Measurements from ENCODE around the gene CD300E. TPM values are rescaled to one million over a fixed set of nuclear protein-coding genes. Genes with fewer than 3 reads are reported as not detected.

Gene CD300E
- total RNA-seq: not detected

DNA sequence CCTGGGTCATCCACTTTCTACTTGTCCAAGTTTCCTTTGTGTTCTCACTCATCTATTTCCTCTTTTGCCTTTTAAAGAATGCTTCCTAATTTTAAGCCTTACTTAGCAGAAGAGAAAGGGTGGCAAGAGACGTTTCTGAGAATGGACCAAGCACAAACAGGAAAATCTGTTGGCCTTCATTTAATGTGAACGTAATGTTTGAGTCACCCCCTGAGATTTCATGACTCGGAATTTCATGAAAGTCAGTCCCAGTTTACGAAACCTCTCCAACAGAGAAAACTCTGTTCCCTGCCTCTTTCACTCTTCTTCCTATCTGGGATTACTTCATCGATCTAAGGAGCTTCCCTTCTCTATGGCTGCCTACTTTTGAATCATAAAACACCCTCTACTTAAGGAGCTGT is at the start of gene CD300E:
Gene CD300E (minus strand): TSS at position 46 of the 401 bp plus-strand sequence. CDS start 117 bp downstream, outside the sequence.
- ATAC-seq (replicated peaks in 1 of 2) (no peak), DNase-seq (no peak)
- no peak within 1 kb of the TSS for H3K27ac Mint-ChIP-seq
- peaks cover 55% of the 10 kb centered on the region for H3K27me3 Mint-ChIP-seq (ENCODE audit: low read depth)
- no peak within 1 kb of the TSS for H3K4me3 Mint-ChIP-seq
- H3K4me1 Mint-ChIP-seq (ENCODE audit: low read depth): no peaks in the 10 kb centered on the region
- H3K9me3 Mint-ChIP-seq: peaks cover 0 to 1% of the 10 kb centered on the region in 2 donors
- H3K36me3 Mint-ChIP-seq (ENCODE audit: insufficient read depth in 2 of 2): no peaks in the 10 kb centered on the region

GRCh38 chr17:74671031-74671771 is 47.7 kb upstream of the CD300E start:
- ATAC-seq (replicated peaks in 1 of 2) (peak; percentile 84 to 86), DNase-seq (peak; percentile 75)
- H3K4me3 Mint-ChIP-seq: peak overlapping the region in 1 of 2 donors; percentile 2
- H3K27ac Mint-ChIP-seq: no peak overlapping the region
- peaks cover 4% of the 10 kb centered on the region for H3K4me1 Mint-ChIP-seq (ENCODE audit: low read depth)
- no peaks in the 10 kb centered on the region for H3K36me3 Mint-ChIP-seq (ENCODE audit: insufficient read depth in 2 of 2)
- peaks cover 54% of the 10 kb centered on the region for H3K27me3 Mint-ChIP-seq (ENCODE audit: low read depth)
- H3K9me3 Mint-ChIP-seq: no peaks in the 10 kb centered on the region

DNA sequence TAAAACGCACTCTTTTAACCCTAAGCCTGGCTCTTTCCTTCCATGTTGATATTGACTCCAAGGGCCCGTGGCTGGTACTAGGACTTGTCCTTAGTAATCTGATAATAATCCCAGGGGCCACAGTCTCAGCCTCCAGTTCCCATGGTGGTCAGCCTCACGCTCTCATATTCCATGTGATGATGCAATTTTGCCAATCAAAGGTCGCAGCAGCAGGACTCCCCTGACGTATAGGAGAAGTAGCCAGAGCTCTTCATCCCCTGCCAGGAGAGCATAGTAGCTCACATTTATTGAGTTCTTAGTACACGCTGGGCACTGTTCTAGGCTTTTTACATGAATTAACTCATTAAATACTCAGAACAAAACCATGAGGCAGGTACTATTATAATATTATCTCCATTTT is 46.8 kb upstream of the CD300E start:
- DNase-seq: no peak
- ATAC-seq (replicated peaks in 1 of 2): no peak
- peaks cover 54% of the 10 kb centered on the region for H3K27me3 Mint-ChIP-seq (ENCODE audit: low read depth)
- H3K4me1 Mint-ChIP-seq (ENCODE audit: low read depth): peaks cover 4% of the 10 kb centered on the region
- H3K36me3 Mint-ChIP-seq (ENCODE audit: insufficient read depth in 2 of 2): no peaks in the 10 kb centered on the region
- no peak overlapping the region for H3K4me3 Mint-ChIP-seq
- no peaks in the 10 kb centered on the region for H3K9me3 Mint-ChIP-seq
- H3K27ac Mint-ChIP-seq: no peak overlapping the region

DNA sequence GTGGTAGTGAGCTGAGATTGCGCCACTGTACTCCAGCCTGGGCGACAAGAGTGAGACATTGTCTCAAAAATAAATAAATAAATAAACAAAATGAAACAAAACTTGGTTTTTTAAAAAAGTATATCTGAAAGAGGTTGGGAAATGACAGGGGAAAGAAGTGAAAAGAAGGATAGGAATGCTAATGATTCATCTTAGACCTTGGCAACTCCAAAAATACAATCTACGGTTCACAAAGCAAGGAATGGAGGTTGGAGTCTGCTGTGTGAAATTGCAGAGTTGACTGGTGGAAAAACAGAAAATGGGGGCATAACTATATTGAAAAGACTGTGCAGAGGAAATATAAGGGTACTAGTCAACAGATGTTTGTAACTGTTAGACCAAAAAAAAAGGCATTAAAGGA is 40.0 kb upstream of the CD300E start:
- Mint-ChIP-seq H3K36me3 (ENCODE audit: insufficient read depth in 2 of 2) (no peaks in the 10 kb centered on the region), H3K4me3 (no peak overlapping the region), H3K4me1 (ENCODE audit: low read depth) (no peaks in the 10 kb centered on the region), H3K27me3 (ENCODE audit: low read depth) (peaks cover 41% of the 10 kb centered on the region), H3K27ac (no peak overlapping the region), H3K9me3 (no peaks in the 10 kb centered on the region)
- no peak for ATAC-seq (replicated peaks in 1 of 2)
- no peak for DNase-seq

GRCh38 chr17:74659889-74660288 is 36.4 kb upstream of the CD300E start:
- Mint-ChIP-seq H3K4me3 (no peak overlapping the region), H3K27me3 (ENCODE audit: low read depth) (peaks cover 38% of the 10 kb centered on the region), H3K27ac (no peak overlapping the region), H3K36me3 (ENCODE audit: insufficient read depth in 2 of 2) (no peaks in the 10 kb centered on the region), H3K4me1 (ENCODE audit: low read depth) (peaks cover 8% of the 10 kb centered on the region), H3K9me3 (no peaks in the 10 kb centered on the region)
- ATAC-seq (replicated peaks in 1 of 2): no peak
- DNase-seq: no peak

- H3K36me3 Mint-ChIP-seq (ENCODE audit: insufficient read depth in 2 of 2): no peaks in the 10 kb centered on the region
- no peak for ATAC-seq (replicated peaks in 1 of 2)
- H3K4me1 Mint-ChIP-seq (ENCODE audit: low read depth): peaks cover 8% of the 10 kb centered on the region
- no peak overlapping the region for H3K27ac Mint-ChIP-seq
- H3K4me3 Mint-ChIP-seq: no peak overlapping the region
- no peaks in the 10 kb centered on the region for H3K9me3 Mint-ChIP-seq
- DNase-seq: no peak
- peaks cover 28% of the 10 kb centered on the region for H3K27me3 Mint-ChIP-seq (ENCODE audit: low read depth)
Measured at GRCh38 chr17:74658620-74659019, 35.1 kb upstream of the CD300E start.

DNA sequence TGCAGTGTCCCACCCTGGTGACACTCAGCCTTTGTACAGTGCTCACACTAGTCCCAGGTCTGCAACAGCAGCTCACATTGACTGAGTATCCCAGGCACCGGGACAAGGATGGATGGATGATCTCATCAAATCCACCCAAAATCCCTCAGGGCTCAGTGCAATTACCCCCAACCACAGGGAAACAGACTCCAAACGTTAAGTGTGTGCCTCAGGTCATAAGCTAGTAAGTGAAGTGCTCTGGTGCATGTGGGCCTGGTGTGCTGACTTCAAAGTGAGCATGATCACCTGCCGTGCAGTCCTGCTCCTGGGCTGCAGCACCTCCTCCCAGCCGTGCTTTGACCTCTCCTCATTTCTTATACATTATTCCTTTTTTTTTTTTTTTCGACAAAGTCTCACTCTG is 31.2 kb upstream of the CD300E start:
- Mint-ChIP-seq H3K36me3 (ENCODE audit: insufficient read depth in 2 of 2) (no peaks in the 10 kb centered on the region), H3K9me3 (no peaks in the 10 kb centered on the region), H3K27ac (no peak overlapping the region), H3K4me3 (no peak overlapping the region), H3K4me1 (ENCODE audit: low read depth) (peaks cover 8% of the 10 kb centered on the region), H3K27me3 (ENCODE audit: low read depth) (peaks cover 37% of the 10 kb centered on the region)
- DNase-seq (no peak), ATAC-seq (replicated peaks in 1 of 2) (no peak)

GRCh38 chr17:74652020-74652419 is 28.5 kb upstream of the CD300E start:
- no peak overlapping the region for H3K4me3 Mint-ChIP-seq
- H3K36me3 Mint-ChIP-seq (ENCODE audit: insufficient read depth in 2 of 2): no peaks in the 10 kb centered on the region
- peaks cover 26% of the 10 kb centered on the region for H3K27me3 Mint-ChIP-seq (ENCODE audit: low read depth)
- H3K4me1 Mint-ChIP-seq (ENCODE audit: low read depth): peaks cover under 1% of the 10 kb centered on the region
- no peak overlapping the region for H3K27ac Mint-ChIP-seq
- DNase-seq (no peak), ATAC-seq (replicated peaks in 1 of 2) (no peak)
- H3K9me3 Mint-ChIP-seq: no peaks in the 10 kb centered on the region

- H3K27ac Mint-ChIP-seq: no peak overlapping the region
- H3K27me3 Mint-ChIP-seq (ENCODE audit: low read depth): peaks cover 32% of the 10 kb centered on the region
- no peak for ATAC-seq (replicated peaks in 1 of 2)
- H3K4me1 Mint-ChIP-seq (ENCODE audit: low read depth): no peaks in the 10 kb centered on the region
- no peaks in the 10 kb centered on the region for H3K9me3 Mint-ChIP-seq
- DNase-seq: no peak
- H3K36me3 Mint-ChIP-seq (ENCODE audit: insufficient read depth in 2 of 2): no peaks in the 10 kb centered on the region
- H3K4me3 Mint-ChIP-seq: no peak overlapping the region
Measured at GRCh38 chr17:74649909-74650308, 26.4 kb upstream of the CD300E start.

GRCh38 chr17:74647871-74648672 is 24.5 kb upstream of the CD300E start:
- no peaks in the 10 kb centered on the region for H3K36me3 Mint-ChIP-seq (ENCODE audit: insufficient read depth in 2 of 2)
- no peak overlapping the region for H3K4me3 Mint-ChIP-seq
- DNase-seq: no peak
- ATAC-seq (replicated peaks in 1 of 2): no peak
- H3K4me1 Mint-ChIP-seq (ENCODE audit: low read depth): no peaks in the 10 kb centered on the region
- no peaks in the 10 kb centered on the region for H3K9me3 Mint-ChIP-seq
- H3K27ac Mint-ChIP-seq: no peak overlapping the region
- peaks cover 39% of the 10 kb centered on the region for H3K27me3 Mint-ChIP-seq (ENCODE audit: low read depth)

GRCh38 chr17:74646231-74646630 is 22.7 kb upstream of the CD300E start:
- Mint-ChIP-seq H3K4me3 (no peak overlapping the region), H3K36me3 (ENCODE audit: insufficient read depth in 2 of 2) (no peaks in the 10 kb centered on the region), H3K9me3 (no peaks in the 10 kb centered on the region), H3K27me3 (ENCODE audit: low read depth) (peaks cover 47% of the 10 kb centered on the region), H3K27ac (no peak overlapping the region), H3K4me1 (ENCODE audit: low read depth) (no peaks in the 10 kb centered on the region)
- ATAC-seq (replicated peaks in 1 of 2) (no peak), DNase-seq (no peak)

- peaks cover 40% of the 10 kb centered on the region for H3K27me3 Mint-ChIP-seq (ENCODE audit: low read depth)
- H3K4me1 Mint-ChIP-seq (ENCODE audit: low read depth): peaks cover 6% of the 10 kb centered on the region
- H3K36me3 Mint-ChIP-seq (ENCODE audit: insufficient read depth in 2 of 2): no peaks in the 10 kb centered on the region
- no peak overlapping the region for H3K4me3 Mint-ChIP-seq
- ATAC-seq (replicated peaks in 1 of 2) (no peak), DNase-seq (no peak)
- H3K9me3 Mint-ChIP-seq: no peaks in the 10 kb centered on the region
- no peak overlapping the region for H3K27ac Mint-ChIP-seq
Measured at GRCh38 chr17:74645010-74645409, 21.5 kb upstream of the CD300E start.

DNA sequence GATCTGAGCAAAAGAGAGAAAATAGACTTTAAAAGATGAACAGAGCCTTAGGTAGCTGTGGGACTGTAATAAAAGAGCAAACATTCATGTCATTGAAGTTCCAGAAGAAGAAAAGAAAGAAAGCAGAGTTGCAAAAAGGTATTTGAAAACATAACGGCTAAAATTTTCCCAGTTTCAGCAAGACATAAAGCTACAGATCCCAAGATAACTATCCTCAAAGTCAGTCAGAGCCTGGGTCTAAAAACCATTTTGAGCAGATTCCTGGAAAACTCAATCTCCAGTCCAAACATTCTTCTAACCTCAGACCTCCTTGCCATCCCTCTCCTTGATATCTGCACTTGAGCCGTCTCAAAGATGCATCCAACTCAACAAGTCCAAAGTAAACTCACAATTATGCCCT is 20.9 kb upstream of the CD300E start:
- Mint-ChIP-seq H3K36me3 (ENCODE audit: insufficient read depth in 2 of 2) (no peaks in the 10 kb centered on the region), H3K4me1 (ENCODE audit: low read depth) (peaks cover 12% of the 10 kb centered on the region), H3K27me3 (ENCODE audit: low read depth) (peaks cover 35% of the 10 kb centered on the region), H3K4me3 (no peak overlapping the region), H3K9me3 (no peaks in the 10 kb centered on the region), H3K27ac (no peak overlapping the region)
- no peak for ATAC-seq (replicated peaks in 1 of 2)
- no peak for DNase-seq
